Measurements from ENCODE around the gene UBE2H.

- no peak for TF ChIP-seq CTCF (IDR thresholded peaks at IDR 0.05)
- TF ChIP-seq EZH2 (IDR thresholded peaks at IDR 0.05; ENCODE audit: borderline replicate concordance, insufficient read depth, low read depth, low read length, poor library complexity, severe bottlenecking), result no peak
Measured at GRCh38 chr7:129997285-129997684, 44.5 kb upstream of the UBE2H start.
